ENCODE data around the gene PARP6.

PARP6 gene

GRCh38 chr15:72229947-72230196 is 42.5 kb downstream of the PARP6 start:
- peak overlapping the region; percentile 83 for H3K4me3 ChIP-seq (ENCODE audit: low read depth, low read length)
- no peak for TF ChIP-seq CTCF (IDR thresholded peaks at IDR 0.05; ENCODE audit: low read depth, low read length)
- no peak for TF ChIP-seq MYC (IDR thresholded peaks at IDR 0.05; ENCODE audit: low read depth, low read length)
- TF ChIP-seq POLR2A (IDR thresholded peaks at IDR 0.05; ENCODE audit: extremely low read depth, insufficient read length): no peak
- TF ChIP-seq MAX (IDR thresholded peaks at IDR 0.05; ENCODE audit: low read depth, low read length): no peak
- no peak for DNase-seq (ENCODE audit: low read depth)

GRCh38 chr15:72229076-72229946 is 43.0 kb downstream of the PARP6 start:
- peak overlapping the region; percentile 83 for H3K4me3 ChIP-seq (ENCODE audit: low read depth, low read length)
- 0 out of 2 replicates have a peak, but pooled peaks have one; percentile 20 for TF ChIP-seq MYC (IDR thresholded peaks at IDR 0.05; ENCODE audit: low read depth, low read length)
- TF ChIP-seq POLR2A (IDR thresholded peaks at IDR 0.05; ENCODE audit: extremely low read depth, insufficient read length): no peak
- TF ChIP-seq CTCF (IDR thresholded peaks at IDR 0.05; ENCODE audit: low read depth, low read length): no peak
- peak; percentile 81 for TF ChIP-seq MAX (IDR thresholded peaks at IDR 0.05; ENCODE audit: low read depth, low read length)
- DNase-seq (ENCODE audit: low read depth): peak; percentile 37

GRCh38 chr15:72227720-72228119 is 44.6 kb downstream of the PARP6 start:
- peak overlapping the region; percentile 66 for H3K4me3 ChIP-seq (ENCODE audit: low read depth, low read length)
- TF ChIP-seq POLR2A (IDR thresholded peaks at IDR 0.05; ENCODE audit: extremely low read depth, insufficient read length): no peak
- no peak for TF ChIP-seq MYC (IDR thresholded peaks at IDR 0.05; ENCODE audit: low read depth, low read length)
- TF ChIP-seq CTCF (IDR thresholded peaks at IDR 0.05; ENCODE audit: low read depth, low read length): no peak
- no peak for TF ChIP-seq MAX (IDR thresholded peaks at IDR 0.05; ENCODE audit: low read depth, low read length)
- DNase-seq (ENCODE audit: low read depth): peak; percentile 66

GRCh38 chr15:72227192-72227586 is 45.2 kb downstream of the PARP6 start:
- no peak for TF ChIP-seq CTCF (IDR thresholded peaks at IDR 0.05; ENCODE audit: low read depth, low read length)
- TF ChIP-seq MAX (IDR thresholded peaks at IDR 0.05; ENCODE audit: low read depth, low read length): no peak
- no peak for TF ChIP-seq POLR2A (IDR thresholded peaks at IDR 0.05; ENCODE audit: extremely low read depth, insufficient read length)
- TF ChIP-seq MYC (IDR thresholded peaks at IDR 0.05; ENCODE audit: low read depth, low read length): no peak
- peak overlapping the region; percentile 66 for H3K4me3 ChIP-seq (ENCODE audit: low read depth, low read length)
- peak; percentile 65 for DNase-seq (ENCODE audit: low read depth)

GRCh38 chr15:72223278-72223677 is 49.1 kb downstream of the PARP6 start:
- no peak overlapping the region for H3K4me3 ChIP-seq (ENCODE audit: low read depth, low read length)
- TF ChIP-seq CTCF (IDR thresholded peaks at IDR 0.05; ENCODE audit: low read depth, low read length): no peak
- no peak for TF ChIP-seq MAX (IDR thresholded peaks at IDR 0.05; ENCODE audit: low read depth, low read length)
- TF ChIP-seq MYC (IDR thresholded peaks at IDR 0.05; ENCODE audit: low read depth, low read length): no peak
- no peak for TF ChIP-seq POLR2A (IDR thresholded peaks at IDR 0.05; ENCODE audit: extremely low read depth, insufficient read length)
- DNase-seq (ENCODE audit: low read depth): no peak
